ENCODE measurements around the gene MOV10L1. TPM values are rescaled to one million over a fixed set of nuclear protein-coding genes. Genes with fewer than 3 reads are reported as not detected.

MOV10L1 gene
- total RNA-seq (2022; extraction: Qiagen RNA extraction; ENCODE audit: low read depth), result not detected in 5 replicates

GRCh38 chr22:50089682-50090411, at the start of gene MOV10L1:
Gene MOV10L1 (plus strand): TSS chr22:50090006. CDS start chr22:50090089, 83 bp downstream.

GRCh38 chr22:50058061-50058905, 31.5 kb upstream of the MOV10L1 start, which contains the start of gene TTLL8:
Gene TTLL8 (minus strand): TSS chr22:50058298.

GRCh38 chr22:50085211-50085972, 4.4 kb upstream of the MOV10L1 start, which contains the start of gene MLC1:
Gene MLC1 (minus strand): TSS chr22:50085426. CDS start chr22:50084902, 524 bp downstream.

GRCh38 chr22:50170453-50171318, 80.9 kb downstream of the MOV10L1 start, which contains the start of gene PANX2:
Gene PANX2 (plus strand): TSS chr22:50170731. CDS start chr22:50170731, 0 bp downstream.

GRCh38 chr22:50185375-50186087, 95.7 kb downstream of the MOV10L1 start, which contains the start of gene TRABD:
Gene TRABD (plus strand): TSS chr22:50185913. CDS start chr22:50193061, 7,148 bp downstream.

GRCh38 chr22:50200461-50201190, 110.8 kb downstream of the MOV10L1 start, which contains the start of gene SELENOO:
Gene SELENOO (plus strand): TSS chr22:50201011. CDS start chr22:50201037, 26 bp downstream.

Other genes with a start within 250 kb of the MOV10L1 start
- gene ZBED4, start 236.2 kb upstream of the MOV10L1 start, total RNA-seq (2022; extraction: Qiagen RNA extraction; ENCODE audit: low read depth), result 8.0 to 12.1 TPM (median 11.6 TPM) in 5 replicates
- 5.2 to 12.3 TPM (median 11.1 TPM) in 5 replicates for gene ALG12, start 171.6 kb upstream of the MOV10L1 start, total RNA-seq (2022; extraction: Qiagen RNA extraction; ENCODE audit: low read depth)
- 17.3 to 28.1 TPM (median 26.9 TPM) in 5 replicates for gene CRELD2, start 171.4 kb upstream of the MOV10L1 start, total RNA-seq (2022; extraction: Qiagen RNA extraction; ENCODE audit: low read depth)
- gene PIM3, start 129.2 kb upstream of the MOV10L1 start, total RNA-seq (2022; extraction: Qiagen RNA extraction; ENCODE audit: low read depth), result 21.6 to 43.2 TPM (median 37.1 TPM) in 5 replicates
- 0.02 TPM in 1 of 5 replicates, not detected in the others for gene IL17REL, start 77.2 kb upstream of the MOV10L1 start, total RNA-seq (2022; extraction: Qiagen RNA extraction; ENCODE audit: low read depth)
- gene TTLL8, start 31.7 kb upstream of the MOV10L1 start, total RNA-seq (2022; extraction: Qiagen RNA extraction; ENCODE audit: low read depth), result not detected in 5 replicates
- 0.05 to 0.06 TPM in 2 of 5 replicates, not detected in the others for gene MLC1, start 4.6 kb upstream of the MOV10L1 start, total RNA-seq (2022; extraction: Qiagen RNA extraction; ENCODE audit: low read depth)
- gene PANX2, start 80.7 kb downstream of the MOV10L1 start, total RNA-seq (2022; extraction: Qiagen RNA extraction; ENCODE audit: low read depth), result 5.7 to 8.5 TPM (median 6.9 TPM) in 5 replicates
- 21.0 to 39.4 TPM (median 33.3 TPM) in 5 replicates for gene TRABD, start 95.9 kb downstream of the MOV10L1 start, total RNA-seq (2022; extraction: Qiagen RNA extraction; ENCODE audit: low read depth)
- gene SELENOO, start 111.0 kb downstream of the MOV10L1 start, total RNA-seq (2022; extraction: Qiagen RNA extraction; ENCODE audit: low read depth), result 12.7 to 21.3 TPM (median 18.0 TPM) in 5 replicates
- gene TUBGCP6, start 155.0 kb downstream of the MOV10L1 start, total RNA-seq (2022; extraction: Qiagen RNA extraction; ENCODE audit: low read depth), result 5.7 to 11.4 TPM (median 9.5 TPM) in 5 replicates
- 6.3 to 11.7 TPM (median 9.3 TPM) in 5 replicates for gene HDAC10, start 161.3 kb downstream of the MOV10L1 start, total RNA-seq (2022; extraction: Qiagen RNA extraction; ENCODE audit: low read depth)
- 17.6 to 25.8 TPM (median 22.1 TPM) in 5 replicates for gene MAPK12, start 171.7 kb downstream of the MOV10L1 start, total RNA-seq (2022; extraction: Qiagen RNA extraction; ENCODE audit: low read depth)
- 4.2 to 7.2 TPM (median 6.6 TPM) in 5 replicates for gene MAPK11, start 180.4 kb downstream of the MOV10L1 start, total RNA-seq (2022; extraction: Qiagen RNA extraction; ENCODE audit: low read depth)
- gene PLXNB2, start 217.6 kb downstream of the MOV10L1 start, total RNA-seq (2022; extraction: Qiagen RNA extraction; ENCODE audit: low read depth), result 85.8 to 126 TPM (median 108 TPM) in 5 replicates
- 2.1 to 3.3 TPM (median 2.7 TPM) in 5 replicates for gene DENND6B, start 237.0 kb downstream of the MOV10L1 start, total RNA-seq (2022; extraction: Qiagen RNA extraction; ENCODE audit: low read depth)

Data from A549 treated with RU486 at 1 μM for 4 hours (cell line).